ENCODE results near the gene REEP2.

Gene REEP2

GRCh38 chr5:138455232-138455930 is 16.5 kb downstream of the REEP2 start:
- H3K4me3 ChIP-seq (ENCODE audit: low read depth, low read length): no peak overlapping the region
- in situ Hi-C loops (cut with HindIII; ENCODE audit: low sequenced_read_pairs): no loop called here
- DNase-seq (ENCODE audit: low read depth): no peak
- no peak for TF ChIP-seq CTCF (IDR thresholded peaks at IDR 0.05; ENCODE audit: low read depth, low read length, missing control alignments)

- no peak overlapping the region for H3K4me3 ChIP-seq (ENCODE audit: low read depth, low read length)
- in situ Hi-C loops (cut with HindIII; ENCODE audit: low sequenced_read_pairs): no loop called here
- no peak for TF ChIP-seq CTCF (IDR thresholded peaks at IDR 0.05; ENCODE audit: low read depth, low read length, missing control alignments)
- DNase-seq (ENCODE audit: low read depth): no peak
Measured at GRCh38 chr5:138457531-138458275, 18.8 kb downstream of the REEP2 start.

GRCh38 chr5:138458384-138458783 is 19.5 kb downstream of the REEP2 start:
- DNase-seq (ENCODE audit: low read depth): no peak
- in situ Hi-C loops (cut with HindIII; ENCODE audit: low sequenced_read_pairs): no loop called here
- H3K4me3 ChIP-seq (ENCODE audit: low read depth, low read length): no peak overlapping the region
- no peak for TF ChIP-seq CTCF (IDR thresholded peaks at IDR 0.05; ENCODE audit: low read depth, low read length, missing control alignments)

- no peak for DNase-seq (ENCODE audit: low read depth)
- in situ Hi-C loops (cut with HindIII; ENCODE audit: low sequenced_read_pairs): no loop called here
- no peak for TF ChIP-seq CTCF (IDR thresholded peaks at IDR 0.05; ENCODE audit: low read depth, low read length, missing control alignments)
- no peak overlapping the region for H3K4me3 ChIP-seq (ENCODE audit: low read depth, low read length)
Measured at GRCh38 chr5:138458856-138459255, 20.0 kb downstream of the REEP2 start.

- no peak for TF ChIP-seq CTCF (IDR thresholded peaks at IDR 0.05; ENCODE audit: low read depth, low read length, missing control alignments)
- no peak overlapping the region for H3K4me3 ChIP-seq (ENCODE audit: low read depth, low read length)
- no peak for DNase-seq (ENCODE audit: low read depth)
- in situ Hi-C loops (cut with HindIII; ENCODE audit: low sequenced_read_pairs): no loop called here
Measured at GRCh38 chr5:138459311-138459933, 20.6 kb downstream of the REEP2 start.

- H3K4me3 ChIP-seq (ENCODE audit: low read depth, low read length): no peak overlapping the region
- DNase-seq (ENCODE audit: low read depth): no peak
- TF ChIP-seq CTCF (IDR thresholded peaks at IDR 0.05; ENCODE audit: low read depth, low read length, missing control alignments): no peak
- in situ Hi-C loops (cut with HindIII; ENCODE audit: low sequenced_read_pairs): no loop called here
Measured at GRCh38 chr5:138460032-138460693, 21.3 kb downstream of the REEP2 start.
